GDM1 (cell line): ENCODE measurements around the gene ELAPOR1.

Experiments used
- DNase-seq: peaks from one replicate; lab custom pipeline; 2025; lab: John Stamatoyannopoulos, UW

ELAPOR1 gene

GRCh38 chr1:109099938-109100773, 13.8 kb upstream of the ELAPOR1 start:
- peak; percentile 95 for DNase-seq

GRCh38 chr1:109104364-109105151, 9.4 kb upstream of the ELAPOR1 start:
- no peak for DNase-seq

DNA sequence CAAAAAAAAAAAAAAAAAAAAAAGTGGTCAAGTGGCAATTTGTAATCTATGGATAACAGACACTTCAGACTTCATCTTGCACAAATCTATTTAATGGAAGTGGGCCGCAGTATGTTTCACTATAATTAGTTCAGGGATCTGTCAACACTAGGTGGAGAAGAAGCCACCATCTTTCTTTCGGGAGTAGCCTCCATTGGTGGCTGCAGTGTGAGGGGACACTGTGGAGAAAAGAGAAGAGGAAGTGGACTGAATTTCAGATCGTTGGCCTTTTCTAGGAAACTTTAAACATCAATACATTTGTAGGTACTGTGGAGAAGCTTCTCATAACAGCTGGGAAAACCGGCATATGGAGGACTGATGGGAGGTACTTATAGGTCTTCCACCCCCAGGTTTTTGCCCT, 8.0 kb upstream of the ELAPOR1 start:
- DNase-seq, result no peak

DNA sequence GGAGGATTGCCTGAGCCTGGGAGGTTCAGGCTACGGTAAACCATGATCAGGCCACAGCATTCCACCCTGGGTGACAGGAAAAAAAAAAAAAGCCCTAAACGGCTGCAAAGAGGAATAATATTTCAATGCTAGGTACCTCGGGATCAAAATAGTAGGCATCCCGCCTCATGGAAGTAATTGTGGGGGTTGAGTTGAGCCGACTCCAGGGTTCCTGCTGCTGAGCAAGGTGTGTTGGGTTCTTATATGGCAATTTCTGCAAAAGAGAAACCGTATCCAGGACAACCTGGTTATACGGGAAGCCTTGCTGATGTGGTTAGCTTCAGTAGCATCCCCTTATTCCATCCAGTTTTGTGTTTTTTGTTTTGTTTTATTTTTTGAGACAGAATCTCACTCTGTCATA, 6.1 kb upstream of the ELAPOR1 start:
- DNase-seq, result no peak

GRCh38 chr1:109109906-109110305, 4.0 kb upstream of the ELAPOR1 start:
- DNase-seq, result no peak

DNA sequence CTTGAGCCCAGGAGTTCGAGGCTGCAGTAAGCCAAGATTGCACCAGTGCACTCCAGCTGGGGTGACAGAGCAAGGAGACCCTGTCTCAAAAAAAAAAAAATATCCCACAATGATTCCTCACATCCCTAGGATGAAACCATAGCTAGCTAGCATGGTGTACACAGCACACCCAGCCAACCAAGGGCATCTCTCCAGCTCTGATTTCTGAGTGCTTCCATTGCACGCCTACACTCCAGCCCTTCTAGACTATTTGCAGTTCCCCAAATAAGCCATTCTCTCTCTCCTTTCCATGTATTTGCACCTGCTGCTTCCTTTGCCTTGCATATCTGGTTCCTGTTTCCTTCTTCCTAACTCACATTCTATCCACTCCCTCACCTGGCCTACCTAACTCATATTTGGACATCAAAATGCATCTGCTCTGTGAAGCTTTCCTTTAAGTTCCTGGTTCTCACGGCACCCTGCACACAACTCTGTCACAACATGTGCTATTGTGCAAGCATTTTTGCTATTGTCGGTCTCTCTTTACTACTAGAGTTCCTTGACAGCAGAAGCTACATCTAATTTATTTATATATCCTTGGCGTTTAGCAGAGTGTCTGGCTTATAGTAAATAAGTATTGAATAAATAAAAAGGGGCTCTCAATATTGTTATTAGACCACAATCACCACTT, 2.4 kb upstream of the ELAPOR1 start:
- no peak for DNase-seq

GRCh38 chr1:109112056-109112651, 1.8 kb upstream of the ELAPOR1 start:
- DNase-seq, result peak; percentile 11

- peak; percentile 61 for DNase-seq
These were observed 1.1 kb upstream of the ELAPOR1 start for GRCh38 chr1:109112652-109113285.

DNA sequence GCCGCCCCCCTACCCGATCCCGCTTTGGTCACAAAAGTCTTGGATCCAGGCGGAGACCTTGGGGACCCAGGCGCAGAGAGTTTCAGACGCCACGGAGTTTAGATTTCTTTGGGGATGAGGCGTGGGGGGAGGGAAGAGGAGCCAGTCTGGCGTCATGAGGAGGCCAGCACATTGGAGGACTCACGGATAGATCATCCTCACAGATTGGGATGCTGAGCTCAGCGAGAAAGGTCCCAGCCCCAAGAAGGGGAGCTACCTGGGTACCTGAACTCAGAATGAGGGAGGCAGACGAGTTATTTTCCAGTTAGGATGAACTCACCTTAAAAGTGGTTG, 393 bp downstream of the ELAPOR1 start:
- no peak for DNase-seq

GRCh38 chr1:109115685-109116084, 1.8 kb downstream of the ELAPOR1 start:
- DNase-seq, result no peak

GRCh38 chr1:109116286-109116685, 2.4 kb downstream of the ELAPOR1 start:
- DNase-seq, result no peak

GRCh38 chr1:109118089-109118488, 4.2 kb downstream of the ELAPOR1 start:
- no peak for DNase-seq

GRCh38 chr1:109120356-109120755, 6.4 kb downstream of the ELAPOR1 start:
- no peak for DNase-seq

DNA sequence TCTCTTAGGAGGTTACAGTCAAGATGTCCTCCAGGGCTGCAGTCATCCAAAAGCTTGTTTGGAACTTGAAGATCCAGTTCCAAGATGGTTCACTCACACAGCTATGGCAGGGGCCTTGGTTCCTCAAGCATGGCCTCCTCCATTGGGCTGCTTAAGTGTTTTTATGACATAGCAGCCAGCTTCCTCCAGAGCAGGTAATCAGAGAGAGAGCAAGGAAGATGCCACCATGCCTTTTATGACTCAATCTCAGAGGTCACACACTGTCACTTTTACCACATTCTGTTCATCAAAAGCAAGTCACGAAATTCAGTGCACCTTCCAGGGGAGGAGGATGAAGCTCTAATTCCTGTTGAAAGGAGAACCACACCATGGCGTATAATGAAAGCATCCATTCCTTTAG, 17.1 kb downstream of the ELAPOR1 start:
- DNase-seq, result no peak

GRCh38 chr1:109131800-109132199, 17.9 kb downstream of the ELAPOR1 start:
- DNase-seq, result no peak

GRCh38 chr1:109133002-109133706, 19.2 kb downstream of the ELAPOR1 start:
- DNase-seq, result no peak

DNA sequence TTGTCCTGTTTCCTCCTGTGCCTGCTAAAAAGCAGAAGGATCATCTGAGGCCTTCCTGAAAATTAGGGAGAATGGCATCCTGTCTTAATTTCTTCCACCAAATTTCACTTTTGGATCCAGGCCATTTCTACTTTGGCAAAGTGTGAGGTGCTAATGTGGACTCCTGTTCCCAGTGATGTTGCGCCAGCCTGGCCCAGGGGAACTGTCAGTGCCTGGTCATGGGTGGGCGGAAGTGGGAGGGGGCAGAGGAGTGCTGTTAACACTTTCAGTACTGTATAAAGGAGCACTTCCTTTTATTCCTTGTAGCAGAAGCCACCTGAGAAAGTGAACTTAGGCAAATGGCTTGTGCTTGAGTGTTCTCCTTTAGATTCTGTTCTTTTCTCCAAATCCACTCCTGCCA, 19.9 kb downstream of the ELAPOR1 start:
- DNase-seq, result no peak

GRCh38 chr1:109134423-109134822, 20.5 kb downstream of the ELAPOR1 start:
- DNase-seq, result no peak

DNA sequence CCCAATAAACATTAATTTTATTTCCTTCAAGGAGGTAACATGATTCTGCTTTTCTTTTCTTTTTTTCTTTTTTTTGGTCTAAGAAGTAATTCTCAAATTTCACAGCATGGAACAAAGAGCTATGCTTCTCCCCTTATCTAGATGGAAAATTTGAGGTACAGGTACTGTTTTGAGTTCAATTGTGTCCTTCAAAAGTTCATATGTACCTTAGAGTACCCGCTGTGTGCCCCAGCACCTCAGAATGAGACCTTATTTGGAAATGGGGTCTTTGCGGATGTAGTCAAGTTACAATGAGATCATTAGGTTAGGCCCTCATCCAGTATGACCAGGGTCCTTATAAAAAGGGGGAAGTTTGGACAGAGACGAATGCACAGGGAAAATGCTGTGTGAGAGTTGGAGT, 22.0 kb downstream of the ELAPOR1 start:
- DNase-seq, result no peak

DNA sequence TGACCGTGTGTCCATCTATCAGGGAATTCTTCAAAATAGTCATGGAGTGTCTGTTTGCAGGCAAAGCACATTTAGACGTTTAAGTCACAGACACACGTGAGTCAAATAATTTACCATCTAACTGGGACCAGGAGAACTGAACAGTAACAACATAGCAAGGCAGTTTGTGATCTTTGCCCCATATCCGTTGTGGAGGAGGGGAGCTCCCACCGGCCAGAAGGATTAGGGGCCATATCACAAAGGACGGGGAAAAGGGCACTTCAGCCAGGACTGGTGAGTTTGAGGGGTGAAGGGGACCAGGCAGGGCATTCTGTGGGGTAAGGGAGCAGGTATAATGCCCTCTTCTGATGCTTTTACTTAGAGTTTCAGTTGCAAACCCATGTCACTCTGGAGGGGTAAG, 22.9 kb downstream of the ELAPOR1 start:
- DNase-seq, result no peak

- no peak for DNase-seq
These were observed 24.0 kb downstream of the ELAPOR1 start for GRCh38 chr1:109137958-109138357.
